Skin of body (tissue), 2 donors: ENCODE measurements around the gene NKX1-1. TPM values are rescaled to one million over a fixed set of nuclear protein-coding genes. Genes with fewer than 3 reads are reported as not detected.
"Not testable (repeated sequence)": the region's sequence is repeated elsewhere in the genome, so short reads cannot be mapped to it uniquely, and the experiment has no call there.

ENCODE experiments used
- DNase-seq: peaks from one replicate; lab custom pipeline; 2025; lab: John Stamatoyannopoulos, UW
- total RNA-seq: library from RNA; depleted of rRNA; stranded (reverse); fragments of >200 nt; gene quantifications from one replicate; pipeline ENCODE4 v1.2.3, GENCODE V29; 2014

NKX1-1 gene
- not detected for total RNA-seq

GRCh38 chr4:1406394-1406980, at the start of gene NKX1-1:
Gene NKX1-1 (minus strand): TSS chr4:1406442. CDS start chr4:1406442, 0 bp downstream.
- DNase-seq, result no peak

- DNase-seq, result no peak
Observed at GRCh38 chr4:1453731-1454130, 47.5 kb upstream of the NKX1-1 start.

- no peak for DNase-seq
Observed at GRCh38 chr4:1452431-1453051, 46.3 kb upstream of the NKX1-1 start.

- DNase-seq, result no peak
Observed at GRCh38 chr4:1451752-1452122, 45.5 kb upstream of the NKX1-1 start.

- no peak for DNase-seq
Observed at GRCh38 chr4:1451106-1451751, 45.0 kb upstream of the NKX1-1 start.

- no peak for DNase-seq
Observed at GRCh38 chr4:1449833-1450741, 43.8 kb upstream of the NKX1-1 start.

- no peak for DNase-seq
Observed at GRCh38 chr4:1449475-1449832, 43.2 kb upstream of the NKX1-1 start.

GRCh38 chr4:1448589-1449420, 42.6 kb upstream of the NKX1-1 start:
- DNase-seq, result no peak

GRCh38 chr4:1447676-1448588, 41.7 kb upstream of the NKX1-1 start:
- DNase-seq, result no peak

GRCh38 chr4:1446502-1447386, 40.5 kb upstream of the NKX1-1 start:
- no peak for DNase-seq

GRCh38 chr4:1445716-1446445, 39.6 kb upstream of the NKX1-1 start:
- no peak for DNase-seq

- not testable (repeated sequence) for DNase-seq
Observed at GRCh38 chr4:1443688-1444172, 37.5 kb upstream of the NKX1-1 start.

GRCh38 chr4:1427010-1427409, 20.8 kb upstream of the NKX1-1 start:
- DNase-seq, result no peak

GRCh38 chr4:1421657-1422056, 15.4 kb upstream of the NKX1-1 start:
- DNase-seq, result no peak

- no peak for DNase-seq
Observed at GRCh38 chr4:1419708-1420107, 13.5 kb upstream of the NKX1-1 start.

GRCh38 chr4:1418494-1419285, 12.4 kb upstream of the NKX1-1 start:
- DNase-seq, result no peak
